Liver (tissue), 9 donors: ENCODE measurements around the gene DHDH. TPM values are rescaled to one million over a fixed set of nuclear protein-coding genes. Genes with fewer than 3 reads are reported as not detected.
"Not testable (repeated sequence)": the region's sequence is repeated elsewhere in the genome, so short reads cannot be mapped to it uniquely, and the experiment has no call there.

Source experiments
- DNase-seq: peaks from one replicate; pipeline ENCODE4 v3.0.0-alpha.2; 2017; ENCODE audit warnings: low spot score
- H3K27ac ChIP-seq, 2 donors: one replicate each; pipeline ENCODE4 v1.7.0; 2013; ENCODE audit warnings: inconsistent platforms in 2 of 2, low read length in 2 of 2, control low read depth in 1 of 2, low read depth in 1 of 2, mild to moderate bottlenecking in 1 of 2
- H3K27me3 ChIP-seq, 4 donors: one replicate each; pipeline versions ENCODE4 v1.6.1 to v1.7.0; 2013; ENCODE audit warnings: low read length in 3 of 4, inconsistent platforms in 1 of 4, mild to moderate bottlenecking in 1 of 4, moderate library complexity in 1 of 4; ENCODE audit not compliant: control insufficient read depth in 4 of 4, insufficient read depth in 4 of 4
- H3K36me3 ChIP-seq, 4 donors: one replicate each; pipeline versions ENCODE4 v1.6.1 to v1.7.0; 2013; ENCODE audit warnings: low read length in 3 of 4, mild to moderate bottlenecking in 3 of 4, low read depth in 1 of 4, moderate library complexity in 1 of 4; ENCODE audit not compliant: control insufficient read depth in 4 of 4, insufficient read depth in 3 of 4
- H3K4me1 ChIP-seq, 4 donors: one replicate each; pipeline versions ENCODE4 v1.6.1 to v1.7.0; 2013; ENCODE audit warnings: low read length in 3 of 4, mild to moderate bottlenecking in 3 of 4, moderate library complexity in 1 of 4; ENCODE audit not compliant: control insufficient read depth in 4 of 4, insufficient read depth in 4 of 4
- H3K4me3 ChIP-seq, 3 donors: one replicate each; pipeline versions ENCODE4 v1.6.1 to v1.7.0; 2013; ENCODE audit warnings: low read length in 3 of 3, control low read depth in 1 of 3, low read depth in 1 of 3, mild to moderate bottlenecking in 1 of 3
- H3K9ac ChIP-seq, 2 donors: one replicate each; pipeline ENCODE4 v1.7.0; 2013; ENCODE audit warnings: low read length in 2 of 2, mild to moderate bottlenecking in 2 of 2, moderate library complexity in 2 of 2, control low read depth in 1 of 2, low read depth in 1 of 2
- H3K9me3 ChIP-seq, 4 donors: one replicate each; pipeline versions ENCODE4 v1.6.1 to v1.7.0; 2013; ENCODE audit warnings: low read length in 3 of 4; ENCODE audit not compliant: control insufficient read depth in 4 of 4
- ATF3 ChIP-seq: IDR thresholded peaks from 2 replicates; pipeline ENCODE4 v1.6.1; 2016; ENCODE audit warnings: antibody characterized with exemption
- CTCF ChIP-seq: fragments of 150-350 bp; IDR thresholded peaks from 2 replicates; pipeline ENCODE4 v1.5.1; 2017; ENCODE audit warnings: improper control_type of control experiment, low read depth, low read length; ENCODE audit not compliant: missing input control
- EGR1 ChIP-seq, 2 donors: IDR thresholded peaks; 2 replicates each; pipeline ENCODE4 v1.6.1; 2016 to 2018; ENCODE audit warnings: antibody characterized with exemption in 2 of 2, low read depth in 2 of 2
- FOXA1 ChIP-seq: IDR thresholded peaks from 2 replicates; pipeline ENCODE4 v1.6.1; 2016; ENCODE audit warnings: antibody characterized with exemption
- FOXA2 ChIP-seq: IDR thresholded peaks from 2 replicates; pipeline ENCODE4 v1.6.1; 2016; ENCODE audit warnings: antibody characterized with exemption
- GABPA ChIP-seq, 2 donors: IDR thresholded peaks in 1 of 2; conservative IDR thresholded peaks in 1 of 2; 2 replicates each; pipeline ENCODE4 v1.6.1; 2016; ENCODE audit warnings: antibody characterized with exemption in 2 of 2, mild to moderate bottlenecking in 1 of 2, moderate library complexity in 1 of 2
- HNF4A ChIP-seq, 2 donors: conservative IDR thresholded peaks; 2 replicates each; pipeline ENCODE4 v1.6.1; 2016; ENCODE audit warnings: antibody characterized with exemption in 2 of 2, mild to moderate bottlenecking in 2 of 2
- HNF4G ChIP-seq: IDR thresholded peaks from 2 replicates; pipeline ENCODE4 v1.6.1; 2016; ENCODE audit warnings: antibody characterized with exemption
- JUND ChIP-seq, 2 donors: IDR thresholded peaks; 2 replicates each; pipeline ENCODE4 v1.6.1; 2016; ENCODE audit warnings: antibody characterized with exemption in 2 of 2
- MAX ChIP-seq: IDR thresholded peaks from 2 replicates; pipeline ENCODE4 v1.6.1; 2016; ENCODE audit warnings: antibody characterized with exemption
- NR2F2 ChIP-seq: IDR thresholded peaks from 2 replicates; pipeline ENCODE4 v1.6.1; 2016; ENCODE audit warnings: antibody characterized with exemption
- RAD21 ChIP-seq, 2 donors: IDR thresholded peaks; 2 replicates each; pipeline ENCODE4 v1.6.1; 2016; ENCODE audit warnings: antibody characterized with exemption in 2 of 2, mild to moderate bottlenecking in 2 of 2
- RXRA ChIP-seq, 2 donors: IDR thresholded peaks; 2 replicates each; pipeline ENCODE4 v1.6.1; 2017 to 2018; ENCODE audit warnings: antibody characterized with exemption in 2 of 2, mild to moderate bottlenecking in 1 of 2
- SP1 ChIP-seq: IDR thresholded peaks from 2 replicates; pipeline ENCODE4 v1.6.1; 2018; ENCODE audit warnings: antibody characterized with exemption, mild to moderate bottlenecking
- TAF1 ChIP-seq: conservative IDR thresholded peaks from 2 replicates; pipeline ENCODE4 v1.6.1; 2016; ENCODE audit warnings: antibody characterized with exemption, mild to moderate bottlenecking
- YY1 ChIP-seq: IDR thresholded peaks from 2 replicates; pipeline ENCODE4 v1.6.1; 2016; ENCODE audit warnings: antibody characterized with exemption, mild to moderate bottlenecking
- WGBS: extraction: QIAGEN DNeasy Blood & Tissue Kit; methylation state at CpG from one replicate; pipeline ENCODE4 v1.1.7; 2013; 5-methylcytosine and 5-hydroxymethylcytosine counted together
- polyA plus RNA-seq, 2 donors: library from polyadenylated mRNA; stranded (reverse) in 1 of 2; unstranded in 1 of 2; fragments of 200-250 nt in 1 of 2; fragments of >200 nt in 1 of 2; fragmentation: Nextera tagmentation in 1 of 2; extraction: Ambion mirVana in 1 of 2; gene quantifications; one replicate each; pipeline versions ENCODE4 v1.2.1 to v1.2.3, GENCODE V29; 2013 to 2015
- total RNA-seq, 2 donors: library from RNA; depleted of rRNA; stranded (reverse); fragments of >200 nt; gene quantifications; one replicate each; pipeline ENCODE4 v1.2.3, GENCODE V29; 2014
- TF ChIP-seq, protein P1 (sequence below): IDR thresholded peaks from 2 replicates; pipeline ENCODE4 v1.6.1; 2016; ENCODE audit warnings: antibody characterized with exemption
- TF ChIP-seq, protein P2 (sequence below): IDR thresholded peaks from 2 replicates; pipeline ENCODE4 v1.6.1; 2016; ENCODE audit warnings: antibody characterized with exemption, mild to moderate bottlenecking
- donor health status: healthy.
- donor health status: healthy.
- donor health status: healthy.
- donor health status: healthy.
- donor health status: healthy.

Gene DHDH
- total and polyA plus RNA-seq, 4 donors, result 0.16 to 1.3 TPM; not detected in 2

DNA sequence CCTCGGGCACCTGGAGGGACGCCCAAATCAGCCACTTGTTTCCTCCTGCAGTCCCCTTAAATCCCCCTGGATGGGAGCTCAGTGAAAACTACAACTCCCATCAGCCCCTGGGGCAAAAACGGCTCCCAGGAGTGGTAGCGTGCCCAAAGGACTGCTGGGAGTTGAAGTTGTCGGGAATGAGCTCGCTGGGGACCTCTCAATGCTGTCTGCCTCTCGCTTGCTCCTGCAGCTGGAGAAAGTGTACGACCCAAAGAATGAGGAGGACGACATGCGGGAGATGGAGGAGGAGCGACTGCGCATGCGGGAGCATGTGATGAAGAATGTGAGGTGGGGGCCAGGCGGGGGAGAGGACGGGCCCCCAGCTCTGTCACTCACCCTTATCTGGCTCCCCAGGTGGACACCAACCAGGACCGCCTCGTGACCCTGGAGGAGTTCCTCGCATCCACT, 14.7 kb upstream of the DHDH start:
- Histone ChIP-seq H3K9me3 (no peaks in the 10 kb centered on the region), H3K27me3 (no peaks in the 10 kb centered on the region), H3K4me1 (no peaks in the 10 kb centered on the region), H3K36me3 (peaks cover 17 to 60% (median 50%) of the 10 kb centered on the region in 4 donors), H3K27ac (no peak overlapping the region), H3K4me3 (no peak overlapping the region), H3K9ac (no peak overlapping the region)
- no peak for TF ChIP-seq HNF4A (conservative IDR thresholded peaks at IDR 0.05)
- no peak for DNase-seq
- 93% methylated on average over 18 of the region's 18 CpGs for WGBS

DNA sequence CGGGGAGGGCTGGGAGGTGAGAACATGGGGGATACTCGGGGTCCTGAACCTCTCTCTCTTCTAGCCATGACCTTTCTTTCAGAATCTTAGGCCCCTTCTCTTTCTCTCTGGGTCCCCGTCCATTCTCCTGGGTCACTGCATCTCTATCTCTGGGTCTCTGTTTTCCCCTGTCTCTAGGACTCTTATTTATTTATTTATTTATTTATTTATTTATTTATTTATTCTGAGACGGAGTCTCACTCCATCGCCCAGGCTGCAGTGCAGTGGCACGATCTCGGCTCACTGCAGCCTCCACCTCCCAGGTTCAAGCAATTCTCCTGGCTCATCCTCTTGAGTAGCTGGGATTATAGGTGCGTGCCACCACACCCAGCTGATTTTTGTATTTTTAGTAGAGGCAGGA, 14.2 kb upstream of the DHDH start:
- H3K9me3 ChIP-seq, H3K4me1 ChIP-seq, H3K9ac ChIP-seq, H3K27me3 ChIP-seq, H3K27ac ChIP-seq, DNase-seq, H3K4me3 ChIP-seq: not testable (repeated sequence)
- peaks cover 17 to 57% (median 47%) of the 10 kb centered on the region in 4 donors for H3K36me3 ChIP-seq
- WGBS, result 95% methylated on average over 8 of the region's 8 CpGs

DNA sequence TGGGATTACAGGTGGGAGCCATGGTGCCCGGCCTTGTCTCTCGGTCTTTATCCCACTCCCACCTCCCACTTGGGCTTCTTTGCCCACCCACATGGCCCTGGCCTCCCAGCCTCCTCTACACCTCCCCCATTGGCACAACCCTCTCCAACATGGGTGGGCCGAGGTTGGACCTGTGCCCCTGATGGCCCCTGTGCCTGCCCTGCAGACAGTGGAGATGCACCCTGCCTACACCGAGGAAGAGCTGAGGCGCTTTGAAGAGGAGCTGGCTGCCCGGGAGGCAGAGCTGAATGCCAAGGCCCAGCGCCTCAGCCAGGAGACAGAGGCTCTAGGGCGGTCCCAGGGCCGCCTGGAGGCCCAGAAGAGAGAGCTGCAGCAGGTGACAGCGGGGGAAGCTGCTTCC, 12.6 kb upstream of the DHDH start:
- no peaks in the 10 kb centered on the region for H3K9me3 ChIP-seq
- H3K4me1 ChIP-seq, result no peaks in the 10 kb centered on the region
- H3K4me3 ChIP-seq, result no peak overlapping the region
- 89% methylated on average over 10 of the region's 10 CpGs for WGBS
- no peaks in the 10 kb centered on the region for H3K27me3 ChIP-seq
- TF ChIP-seq RXRA (IDR thresholded peaks at IDR 0.05) (no peak), NR2F2 (no peak), GABPA (IDR thresholded peaks at IDR 0.05 in 1 of 2, conservative IDR thresholded peaks at IDR 0.05 in 1 of 2) (no peak), FOXA1 (no peak), SP1 (no peak), ATF3 (no peak), CTCF (no peak), JUND (IDR thresholded peaks at IDR 0.05) (no peak), HNF4A (conservative IDR thresholded peaks at IDR 0.05) (no peak), FOXA2 (no peak), EGR1 (IDR thresholded peaks at IDR 0.05; ENCODE audit: low read depth in 2 of 2) (no peak), MAX (no peak), HNF4G (no peak), RAD21 (IDR thresholded peaks at IDR 0.05) (no peak), YY1 (no peak), TAF1 (no peak)
- TF ChIP-seq, protein P1, sequence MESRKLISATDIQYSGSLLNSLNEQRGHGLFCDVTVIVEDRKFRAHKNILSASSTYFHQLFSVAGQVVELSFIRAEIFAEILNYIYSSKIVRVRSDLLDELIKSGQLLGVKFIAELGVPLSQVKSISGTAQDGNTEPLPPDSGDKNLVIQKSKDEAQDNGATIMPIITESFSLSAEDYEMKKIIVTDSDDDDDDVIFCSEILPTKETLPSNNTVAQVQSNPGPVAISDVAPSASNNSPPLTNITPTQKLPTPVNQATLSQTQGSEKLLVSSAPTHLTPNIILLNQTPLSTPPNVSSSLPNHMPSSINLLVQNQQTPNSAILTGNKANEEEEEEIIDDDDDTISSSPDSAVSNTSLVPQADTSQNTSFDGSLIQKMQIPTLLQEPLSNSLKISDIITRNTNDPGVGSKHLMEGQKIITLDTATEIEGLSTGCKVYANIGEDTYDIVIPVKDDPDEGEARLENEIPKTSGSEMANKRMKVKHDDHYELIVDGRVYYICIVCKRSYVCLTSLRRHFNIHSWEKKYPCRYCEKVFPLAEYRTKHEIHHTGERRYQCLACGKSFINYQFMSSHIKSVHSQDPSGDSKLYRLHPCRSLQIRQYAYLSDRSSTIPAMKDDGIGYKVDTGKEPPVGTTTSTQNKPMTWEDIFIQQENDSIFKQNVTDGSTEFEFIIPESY, result no peak
- TF ChIP-seq, protein P2, sequence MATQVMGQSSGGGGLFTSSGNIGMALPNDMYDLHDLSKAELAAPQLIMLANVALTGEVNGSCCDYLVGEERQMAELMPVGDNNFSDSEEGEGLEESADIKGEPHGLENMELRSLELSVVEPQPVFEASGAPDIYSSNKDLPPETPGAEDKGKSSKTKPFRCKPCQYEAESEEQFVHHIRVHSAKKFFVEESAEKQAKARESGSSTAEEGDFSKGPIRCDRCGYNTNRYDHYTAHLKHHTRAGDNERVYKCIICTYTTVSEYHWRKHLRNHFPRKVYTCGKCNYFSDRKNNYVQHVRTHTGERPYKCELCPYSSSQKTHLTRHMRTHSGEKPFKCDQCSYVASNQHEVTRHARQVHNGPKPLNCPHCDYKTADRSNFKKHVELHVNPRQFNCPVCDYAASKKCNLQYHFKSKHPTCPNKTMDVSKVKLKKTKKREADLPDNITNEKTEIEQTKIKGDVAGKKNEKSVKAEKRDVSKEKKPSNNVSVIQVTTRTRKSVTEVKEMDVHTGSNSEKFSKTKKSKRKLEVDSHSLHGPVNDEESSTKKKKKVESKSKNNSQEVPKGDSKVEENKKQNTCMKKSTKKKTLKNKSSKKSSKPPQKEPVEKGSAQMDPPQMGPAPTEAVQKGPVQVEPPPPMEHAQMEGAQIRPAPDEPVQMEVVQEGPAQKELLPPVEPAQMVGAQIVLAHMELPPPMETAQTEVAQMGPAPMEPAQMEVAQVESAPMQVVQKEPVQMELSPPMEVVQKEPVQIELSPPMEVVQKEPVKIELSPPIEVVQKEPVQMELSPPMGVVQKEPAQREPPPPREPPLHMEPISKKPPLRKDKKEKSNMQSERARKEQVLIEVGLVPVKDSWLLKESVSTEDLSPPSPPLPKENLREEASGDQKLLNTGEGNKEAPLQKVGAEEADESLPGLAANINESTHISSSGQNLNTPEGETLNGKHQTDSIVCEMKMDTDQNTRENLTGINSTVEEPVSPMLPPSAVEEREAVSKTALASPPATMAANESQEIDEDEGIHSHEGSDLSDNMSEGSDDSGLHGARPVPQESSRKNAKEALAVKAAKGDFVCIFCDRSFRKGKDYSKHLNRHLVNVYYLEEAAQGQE, result no peak
- no peak for DNase-seq
- H3K9ac ChIP-seq, result no peak overlapping the region
- peaks cover 13 to 46% (median 37%) of the 10 kb centered on the region in 4 donors for H3K36me3 ChIP-seq
- H3K27ac ChIP-seq, result no peak overlapping the region
